WERI-Rb-1 (cell line): Measurements from ENCODE around the gene EPHA2.

Experiments used
- DNase-seq: peaks from one replicate; pipeline ENCODE4 v3.0.0-alpha.2; 2020
- H3K27ac ChIP-seq: fragments of 250-450 bp; sonication (Bioruptor Pico); 2 replicates; pipeline ENCODE4 v1.5.1; 2020; ENCODE audit warnings: mild to moderate bottlenecking, moderate library complexity
- H3K27me3 ChIP-seq: fragments of 250-450 bp; sonication (Bioruptor Pico); 2 replicates; pipeline ENCODE4 v1.5.1; 2021; ENCODE audit warnings: mild to moderate bottlenecking, low read depth, moderate library complexity; ENCODE audit not compliant: insufficient read depth, severe bottlenecking
- H3K36me3 ChIP-seq: fragments of 250-450 bp; sonication (Bioruptor Pico); 2 replicates; pipeline ENCODE4 v1.5.1; 2020; ENCODE audit warnings: mild to moderate bottlenecking, moderate library complexity
- H3K4me3 ChIP-seq: 2 replicates; pipeline ENCODE4 v1.5.1; 2011; ENCODE audit warnings: low read depth, mild to moderate bottlenecking, control low read depth, low read length
- H3K9me3 ChIP-seq: fragments of 250-450 bp; sonication (Bioruptor Pico); 2 replicates; pipeline ENCODE4 v1.5.1; 2021; ENCODE audit warnings: mild to moderate bottlenecking, moderate library complexity; ENCODE audit not compliant: severe bottlenecking
- TF ChIP-seq, protein P1 (sequence below): IDR thresholded peaks from 2 replicates; pipeline ENCODE4 v1.5.1; 2011; ENCODE audit warnings: low read depth, mild to moderate bottlenecking, control low read depth, inconsistent platforms, low read length

The EPHA2 gene

DNA sequence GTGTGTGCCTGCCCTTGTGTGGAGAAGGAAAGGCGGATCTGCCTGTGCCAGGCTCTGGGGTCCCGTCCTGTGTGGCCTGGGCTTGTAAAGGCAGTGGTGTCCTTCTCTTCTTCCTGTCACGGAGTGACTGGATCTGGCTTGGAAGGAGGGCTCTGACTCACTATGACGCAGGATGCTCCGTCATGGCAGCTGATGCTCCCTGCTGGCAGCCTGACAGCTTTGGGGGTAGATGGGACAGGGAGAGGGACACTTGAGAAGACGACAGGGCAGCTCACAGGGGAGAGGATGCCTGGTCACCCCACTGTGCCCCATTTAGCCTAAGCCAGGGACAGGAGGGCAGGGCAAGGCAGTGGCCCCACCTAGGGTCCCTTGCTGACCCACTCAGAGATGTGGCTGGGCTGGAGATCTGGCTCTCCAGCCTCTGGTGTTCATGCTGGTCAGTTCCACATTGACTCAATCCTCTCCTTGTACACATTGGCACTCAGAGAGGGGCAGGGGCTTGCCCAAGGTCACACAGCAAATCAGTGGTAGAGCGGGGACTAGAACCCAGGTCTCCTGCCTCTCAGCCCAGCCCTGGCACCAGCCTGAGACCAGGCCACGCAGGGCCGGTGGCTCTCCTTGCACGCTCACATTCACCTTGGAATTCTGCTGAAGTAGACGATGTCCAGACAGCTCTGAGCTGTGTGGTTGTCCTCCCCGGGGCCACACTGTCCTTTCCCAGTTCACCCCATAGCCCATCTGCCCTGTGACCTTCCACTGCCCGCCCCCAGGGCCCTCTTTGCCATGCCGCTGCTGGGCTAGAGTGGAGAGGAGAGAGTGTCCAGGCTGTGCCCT lies 79.6 kb downstream of the EPHA2 start:
- no peak for DNase-seq
- Histone ChIP-seq H3K4me3 (no peak overlapping the region), H3K36me3 (no peaks in the 10 kb centered on the region), H3K9me3 (no peaks in the 10 kb centered on the region), H3K27ac (no peak overlapping the region), H3K27me3 (no peaks in the 10 kb centered on the region)
- TF ChIP-seq, protein P1, sequence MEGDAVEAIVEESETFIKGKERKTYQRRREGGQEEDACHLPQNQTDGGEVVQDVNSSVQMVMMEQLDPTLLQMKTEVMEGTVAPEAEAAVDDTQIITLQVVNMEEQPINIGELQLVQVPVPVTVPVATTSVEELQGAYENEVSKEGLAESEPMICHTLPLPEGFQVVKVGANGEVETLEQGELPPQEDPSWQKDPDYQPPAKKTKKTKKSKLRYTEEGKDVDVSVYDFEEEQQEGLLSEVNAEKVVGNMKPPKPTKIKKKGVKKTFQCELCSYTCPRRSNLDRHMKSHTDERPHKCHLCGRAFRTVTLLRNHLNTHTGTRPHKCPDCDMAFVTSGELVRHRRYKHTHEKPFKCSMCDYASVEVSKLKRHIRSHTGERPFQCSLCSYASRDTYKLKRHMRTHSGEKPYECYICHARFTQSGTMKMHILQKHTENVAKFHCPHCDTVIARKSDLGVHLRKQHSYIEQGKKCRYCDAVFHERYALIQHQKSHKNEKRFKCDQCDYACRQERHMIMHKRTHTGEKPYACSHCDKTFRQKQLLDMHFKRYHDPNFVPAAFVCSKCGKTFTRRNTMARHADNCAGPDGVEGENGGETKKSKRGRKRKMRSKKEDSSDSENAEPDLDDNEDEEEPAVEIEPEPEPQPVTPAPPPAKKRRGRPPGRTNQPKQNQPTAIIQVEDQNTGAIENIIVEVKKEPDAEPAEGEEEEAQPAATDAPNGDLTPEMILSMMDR: no peak

DNA sequence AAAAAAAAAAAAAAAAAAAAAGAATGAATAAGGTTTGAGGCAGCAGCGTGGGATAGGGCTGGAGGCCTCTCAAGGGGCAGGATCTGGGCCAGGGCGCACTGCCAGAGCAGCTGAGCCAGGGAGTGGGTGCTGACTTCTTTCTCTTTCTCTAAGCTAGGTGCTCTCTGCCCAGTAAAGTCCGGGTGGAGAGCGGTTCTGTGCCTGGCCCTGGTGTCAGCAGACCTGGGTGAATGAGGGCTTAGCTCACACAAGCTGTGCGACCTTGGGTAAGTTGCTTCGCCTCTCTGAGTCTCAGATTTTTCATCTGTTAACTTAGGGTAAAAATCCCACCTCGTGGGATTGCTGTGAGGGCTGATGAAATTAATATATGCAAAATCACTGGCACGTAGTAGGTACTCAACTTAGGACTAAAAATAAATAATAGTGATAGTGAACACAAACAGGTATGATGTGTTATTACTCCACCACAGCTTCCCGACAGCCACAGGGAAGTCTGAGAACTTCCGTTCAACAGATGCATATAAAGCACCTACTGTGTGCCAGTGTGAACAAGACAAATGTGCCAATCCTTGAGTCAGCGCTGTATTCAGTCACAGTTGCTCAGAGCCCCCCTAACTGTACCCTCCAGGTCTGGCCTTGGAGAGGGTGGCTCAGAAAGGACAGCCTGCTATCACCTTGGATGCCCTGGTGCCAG lies 80.4 kb downstream of the EPHA2 start:
- no peaks in the 10 kb centered on the region for H3K27me3 ChIP-seq
- no peak overlapping the region for H3K4me3 ChIP-seq
- TF ChIP-seq, protein P1: no peak
- DNase-seq: no peak
- no peaks in the 10 kb centered on the region for H3K36me3 ChIP-seq
- no peaks in the 10 kb centered on the region for H3K9me3 ChIP-seq
- no peak overlapping the region for H3K27ac ChIP-seq
